Parathyroid adenoma (tissue), 2 donors: ENCODE measurements around the gene ITIH1.

Experiments used
- H2AFZ ChIP-seq: fragments of 300-600 bp; sonication (generic); one replicate; pipeline ENCODE4 v1.7.0; 2017; ENCODE audit warnings: antibody characterized with exemption, mild to moderate bottlenecking
- H3K27ac ChIP-seq: fragments of 300-600 bp; sonication (generic); one replicate; pipeline ENCODE4 v1.7.0; 2017
- H3K27me3 ChIP-seq: fragments of 300-600 bp; sonication (generic); one replicate; pipeline ENCODE4 v1.7.0; 2017; ENCODE audit warnings: low read length; ENCODE audit not compliant: control insufficient read depth, insufficient read depth
- H3K36me3 ChIP-seq: fragments of 300-600 bp; sonication (generic); one replicate; pipeline ENCODE4 v1.7.0; 2017; ENCODE audit warnings: low read length; ENCODE audit not compliant: control insufficient read depth, insufficient read depth
- H3K4me1 ChIP-seq: fragments of 300-600 bp; sonication (generic); one replicate; pipeline ENCODE4 v1.7.0; 2017; ENCODE audit warnings: control low read depth
- H3K4me2 ChIP-seq: fragments of 300-600 bp; sonication (generic); one replicate; pipeline ENCODE4 v1.7.0; 2017; ENCODE audit warnings: low read length
- H3K4me3 ChIP-seq: fragments of 300-600 bp; sonication (generic); one replicate; pipeline ENCODE4 v1.7.0; 2017; ENCODE audit warnings: low read depth, low read length
- H3K79me2 ChIP-seq: fragments of 300-600 bp; sonication (generic); one replicate; pipeline ENCODE4 v1.7.0; 2017; ENCODE audit warnings: control low read depth
- H3K9ac ChIP-seq: fragments of 300-600 bp; sonication (generic); one replicate; pipeline ENCODE4 v1.7.0; 2017; ENCODE audit warnings: mild to moderate bottlenecking
- H3K9me3 ChIP-seq: fragments of 300-600 bp; sonication (generic); one replicate; pipeline ENCODE4 v1.7.0; 2017; ENCODE audit warnings: low read length; ENCODE audit not compliant: control insufficient read depth
- CTCF ChIP-seq: fragments of 300-600 bp; sonication (generic); IDR thresholded peaks from one replicate; pipeline ENCODE4 v1.7.0; 2017; ENCODE audit warnings: antibody characterized with exemption, mild to moderate bottlenecking
- donor health status: primary hyperparathyroidism.

The ITIH1 gene

DNA sequence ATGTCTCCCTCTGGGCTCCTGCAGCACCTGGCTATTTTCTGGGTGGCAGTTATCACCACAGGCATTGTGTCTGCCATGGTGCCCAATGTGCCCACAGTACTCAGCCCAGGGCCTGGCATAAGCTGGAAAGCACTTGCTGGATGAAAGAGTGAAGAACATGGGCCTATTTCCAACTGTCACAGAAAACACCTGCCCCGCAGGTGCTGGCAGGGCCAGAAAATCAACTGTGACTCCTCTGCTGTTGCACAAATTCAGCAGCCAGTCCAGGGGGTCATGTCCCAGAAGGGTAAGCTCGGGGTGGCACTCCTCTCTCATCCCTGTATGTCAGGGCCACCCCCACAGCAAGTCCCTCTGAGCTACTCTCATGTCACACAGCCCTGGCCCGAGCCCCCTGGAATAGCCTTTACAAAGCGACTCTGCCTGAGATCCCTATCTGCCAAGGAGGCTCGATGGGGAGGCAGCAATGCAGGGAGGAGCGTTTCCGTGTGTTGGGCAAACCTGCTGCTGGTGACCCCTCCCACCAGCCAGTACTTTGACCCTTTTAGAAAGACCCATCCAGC is 34.1 kb downstream of the ITIH1 start:
- no peaks in the 10 kb centered on the region for H3K36me3 ChIP-seq
- no peak for TF ChIP-seq CTCF

GRCh38 chr3:52813810-52814209 is 36.4 kb downstream of the ITIH1 start:
- Histone ChIP-seq H3K27me3 (no peaks in the 10 kb centered on the region), H3K9ac (no peak overlapping the region), H3K4me1 (no peaks in the 10 kb centered on the region), H3K4me2 (no peak overlapping the region), H3K4me3 (no peak overlapping the region), H3K9me3 (no peaks in the 10 kb centered on the region), H3K36me3 (no peaks in the 10 kb centered on the region), H3K27ac (no peak overlapping the region), H3K79me2 (no peaks in the 10 kb centered on the region), H2AFZ (no peak overlapping the region)
- TF ChIP-seq CTCF = no peak

More for the DNA sequence above, 34.1 kb downstream of the ITIH1 start:
- Histone ChIP-seq H3K27me3 (no peaks in the 10 kb centered on the region), H3K79me2 (no peaks in the 10 kb centered on the region), H3K4me1 (no peaks in the 10 kb centered on the region), H2AFZ (no peak overlapping the region), H3K27ac (no peak overlapping the region), H3K9ac (no peak overlapping the region), H3K9me3 (no peaks in the 10 kb centered on the region), H3K4me2 (no peak overlapping the region), H3K4me3 (no peak overlapping the region)

- Histone ChIP-seq H3K79me2 (no peaks in the 10 kb centered on the region), H2AFZ (no peak overlapping the region), H3K9ac (no peak overlapping the region), H3K9me3 (no peaks in the 10 kb centered on the region), H3K4me1 (no peaks in the 10 kb centered on the region), H3K27ac (no peak overlapping the region), H3K4me2 (no peak overlapping the region), H3K36me3 (no peaks in the 10 kb centered on the region), H3K27me3 (no peaks in the 10 kb centered on the region), H3K4me3 (no peak overlapping the region)
- no peak for TF ChIP-seq CTCF
These were observed 38.8 kb downstream of the ITIH1 start for GRCh38 chr3:52816199-52816598.

GRCh38 chr3:52816654-52817053 is 39.3 kb downstream of the ITIH1 start:
- Histone ChIP-seq H3K9me3 (no peaks in the 10 kb centered on the region), H3K9ac (no peak overlapping the region), H3K27ac (no peak overlapping the region), H3K27me3 (no peaks in the 10 kb centered on the region), H3K4me2 (no peak overlapping the region), H3K4me3 (no peak overlapping the region), H3K79me2 (no peaks in the 10 kb centered on the region), H3K36me3 (no peaks in the 10 kb centered on the region), H2AFZ (no peak overlapping the region), H3K4me1 (no peaks in the 10 kb centered on the region)
- TF ChIP-seq CTCF = no peak

GRCh38 chr3:52817221-52817620 is 39.8 kb downstream of the ITIH1 start:
- no peaks in the 10 kb centered on the region for H3K4me1 ChIP-seq
- no peaks in the 10 kb centered on the region for H3K79me2 ChIP-seq
- H3K36me3 ChIP-seq = no peaks in the 10 kb centered on the region
- H3K4me3 ChIP-seq = no peak overlapping the region
- TF ChIP-seq CTCF = no peak
- H3K27me3 ChIP-seq = no peaks in the 10 kb centered on the region
- no peak overlapping the region for H3K9ac ChIP-seq
- H3K9me3 ChIP-seq = no peaks in the 10 kb centered on the region
- no peak overlapping the region for H3K27ac ChIP-seq
- no peak overlapping the region for H3K4me2 ChIP-seq
- no peak overlapping the region for H2AFZ ChIP-seq
